Fibroblast of pulmonary artery (primary cell): ENCODE results near the gene MAGI1.

Source experiments
- DNase-seq: peaks from one replicate; pipeline ENCODE4 v3.0.0-alpha.2; 2010; ENCODE audit warnings: low read depth
- H3K4me3 ChIP-seq: replicated peaks from 2 replicates; pipeline ENCODE4 v1.5.1; 2011; ENCODE audit warnings: low read depth, mild to moderate bottlenecking, control low read depth, low read length, moderate library complexity
- TF ChIP-seq, protein P1 (sequence below): IDR thresholded peaks from 2 replicates; pipeline ENCODE4 v1.5.1; 2011; ENCODE audit warnings: mild to moderate bottlenecking, control low read depth, low read length, inconsistent platforms; ENCODE audit errors: missing control alignments

Gene MAGI1

GRCh38 chr3:66076861-66077470 lies 38.2 kb upstream of the MAGI1 start:
- H3K4me3 ChIP-seq: no peak overlapping the region
- DNase-seq: no peak
- TF ChIP-seq, protein P1, sequence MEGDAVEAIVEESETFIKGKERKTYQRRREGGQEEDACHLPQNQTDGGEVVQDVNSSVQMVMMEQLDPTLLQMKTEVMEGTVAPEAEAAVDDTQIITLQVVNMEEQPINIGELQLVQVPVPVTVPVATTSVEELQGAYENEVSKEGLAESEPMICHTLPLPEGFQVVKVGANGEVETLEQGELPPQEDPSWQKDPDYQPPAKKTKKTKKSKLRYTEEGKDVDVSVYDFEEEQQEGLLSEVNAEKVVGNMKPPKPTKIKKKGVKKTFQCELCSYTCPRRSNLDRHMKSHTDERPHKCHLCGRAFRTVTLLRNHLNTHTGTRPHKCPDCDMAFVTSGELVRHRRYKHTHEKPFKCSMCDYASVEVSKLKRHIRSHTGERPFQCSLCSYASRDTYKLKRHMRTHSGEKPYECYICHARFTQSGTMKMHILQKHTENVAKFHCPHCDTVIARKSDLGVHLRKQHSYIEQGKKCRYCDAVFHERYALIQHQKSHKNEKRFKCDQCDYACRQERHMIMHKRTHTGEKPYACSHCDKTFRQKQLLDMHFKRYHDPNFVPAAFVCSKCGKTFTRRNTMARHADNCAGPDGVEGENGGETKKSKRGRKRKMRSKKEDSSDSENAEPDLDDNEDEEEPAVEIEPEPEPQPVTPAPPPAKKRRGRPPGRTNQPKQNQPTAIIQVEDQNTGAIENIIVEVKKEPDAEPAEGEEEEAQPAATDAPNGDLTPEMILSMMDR: no peak

GRCh38 chr3:66075281-66075680 lies 36.6 kb upstream of the MAGI1 start:
- peak; percentile 12 for DNase-seq
- no peak overlapping the region for H3K4me3 ChIP-seq
- TF ChIP-seq, protein P1: no peak

GRCh38 chr3:66073464-66074141 lies 34.9 kb upstream of the MAGI1 start:
- DNase-seq: no peak
- no peak overlapping the region for H3K4me3 ChIP-seq
- TF ChIP-seq, protein P1: no peak

DNA sequence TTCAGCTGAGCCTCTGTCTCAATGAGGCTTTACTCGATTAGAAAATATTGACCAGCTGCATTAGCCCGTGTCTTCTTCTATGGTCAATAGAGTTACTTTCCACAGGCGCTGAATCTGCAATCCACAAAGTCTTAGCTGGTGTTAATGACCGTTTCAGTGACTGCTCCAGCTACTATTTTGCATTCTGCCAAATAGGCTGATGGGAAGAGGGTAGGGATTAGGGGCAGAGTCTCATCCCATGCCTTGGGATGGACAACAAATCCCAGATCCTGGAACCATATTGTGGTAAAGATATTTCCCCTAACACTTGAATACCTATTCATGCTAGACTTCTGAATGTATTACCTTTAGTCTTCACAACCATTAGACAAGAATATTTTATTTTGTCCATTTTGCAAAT lies 29.5 kb upstream of the MAGI1 start:
- H3K4me3 ChIP-seq: no peak overlapping the region
- TF ChIP-seq, protein P1: no peak
- DNase-seq: no peak

DNA sequence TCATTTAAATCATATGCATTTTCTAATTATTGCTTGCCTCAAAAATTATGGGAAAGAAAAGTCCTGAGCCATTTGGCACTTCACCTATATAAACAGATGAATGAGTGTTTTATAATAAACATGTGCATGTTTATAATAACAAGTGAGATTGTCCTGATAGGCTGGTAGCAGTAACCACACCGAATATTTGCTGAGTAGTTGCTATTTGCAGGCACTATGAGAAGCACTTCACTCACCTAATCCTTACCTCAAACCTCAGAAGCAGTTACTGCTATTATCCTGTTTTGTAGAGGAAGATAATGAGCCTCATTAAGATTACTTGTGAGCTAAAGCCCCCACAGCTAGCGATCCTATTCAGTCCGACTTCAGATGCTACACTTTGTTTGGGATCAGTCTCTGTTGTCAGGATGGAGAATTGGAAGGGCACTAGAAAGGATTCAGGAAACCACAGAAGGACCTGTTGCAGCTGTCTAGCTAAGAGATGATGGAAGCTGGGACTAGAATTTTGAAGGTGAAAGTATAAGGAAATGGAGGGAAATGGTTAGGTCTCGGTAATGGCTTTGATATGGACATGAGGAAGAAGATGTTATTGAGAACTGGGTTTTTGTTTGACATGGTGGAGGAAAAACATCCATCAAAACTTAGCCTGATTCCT lies 28.4 kb upstream of the MAGI1 start:
- DNase-seq: no peak
- TF ChIP-seq, protein P1: no peak
- no peak overlapping the region for H3K4me3 ChIP-seq

DNA sequence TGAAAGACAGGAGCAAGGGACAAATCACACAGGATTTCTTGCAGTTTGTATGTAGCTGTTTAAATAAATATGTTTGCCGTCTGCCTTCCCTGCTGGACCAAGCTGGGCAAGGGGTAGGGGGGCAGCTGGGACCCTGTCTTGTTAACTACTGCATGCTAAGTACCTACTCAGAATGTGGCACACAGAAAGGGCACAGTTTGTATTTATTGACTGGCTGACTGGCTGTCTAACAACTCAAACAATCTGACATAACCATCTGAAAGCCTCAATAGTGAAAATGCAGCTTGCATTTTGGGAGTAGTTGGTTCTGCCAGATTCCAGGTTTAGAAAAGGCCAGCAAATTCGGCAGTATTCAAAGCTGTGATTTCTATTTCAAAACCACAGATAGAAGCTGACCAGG lies 16.6 kb upstream of the MAGI1 start:
- TF ChIP-seq, protein P1: no peak
- no peak overlapping the region for H3K4me3 ChIP-seq
- no peak for DNase-seq
